CD4-positive, alpha-beta T cell treated with Interleukin-4 for 4 hours (primary cell): Measurements from ENCODE around the gene POTEJ.
"Not testable (repeated sequence)": the region's sequence is repeated elsewhere in the genome, so short reads cannot be mapped to it uniquely, and the experiment has no call there.

Experiments used
- DNase-seq: peaks from one replicate; pipeline ENCODE4 v3.0.0-alpha.2; 2020

The POTEJ gene

DNA sequence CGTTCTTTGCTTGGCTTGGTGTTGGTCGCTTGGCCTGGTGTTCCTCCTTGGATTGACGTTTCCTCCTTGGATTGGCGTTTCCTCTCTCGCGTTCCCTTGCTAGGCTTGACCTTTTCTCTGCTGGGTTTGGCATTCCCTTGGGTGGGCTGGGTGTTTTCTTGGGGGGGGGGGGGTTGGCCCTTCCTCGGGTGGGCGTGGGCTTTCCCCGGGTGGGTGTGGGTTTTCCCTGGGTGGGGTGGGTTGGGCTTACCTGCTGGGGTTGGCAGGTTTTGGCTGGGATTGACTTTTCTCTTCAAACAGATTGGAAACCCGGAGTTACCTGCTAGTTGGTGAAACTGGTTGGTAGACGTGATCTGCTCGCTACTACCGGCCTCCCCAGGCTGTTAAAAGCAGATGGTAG lies at the start of gene POTEJ:
TSS of gene POTEJ (plus strand) at position 301 of the 400 bp plus-strand sequence. CDS start at position 394, 93 bp downstream.
- DNase-seq, result not testable (repeated sequence)

GRCh38 chr2:130566165-130566564 lies 45.1 kb upstream of the POTEJ start:
- DNase-seq, result not testable (repeated sequence)

DNA sequence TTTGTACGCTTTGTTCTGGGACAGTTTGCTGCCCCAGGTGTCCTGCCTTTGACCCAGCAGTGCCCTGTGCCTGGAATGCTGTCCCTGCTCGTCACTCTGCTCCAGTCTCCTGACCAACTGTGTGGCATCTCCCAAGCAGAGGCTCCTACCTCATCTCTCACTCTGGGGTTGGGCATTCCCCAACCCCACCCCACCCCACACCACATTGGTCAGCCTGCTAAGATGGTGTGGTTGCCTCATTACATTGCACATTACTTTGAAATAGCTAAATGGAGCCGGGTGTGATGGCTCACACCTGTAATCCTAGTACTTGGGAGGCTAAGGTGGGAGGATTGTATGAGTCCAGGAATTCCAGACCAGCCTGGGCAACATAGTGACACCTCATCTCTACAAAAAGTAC lies 39.3 kb upstream of the POTEJ start:
- DNase-seq, result not testable (repeated sequence)

- not testable (repeated sequence) for DNase-seq
Measured at GRCh38 chr2:130574230-130574629, 37.0 kb upstream of the POTEJ start.

GRCh38 chr2:130576209-130576784 lies 34.9 kb upstream of the POTEJ start:
- DNase-seq, result not testable (repeated sequence)

DNA sequence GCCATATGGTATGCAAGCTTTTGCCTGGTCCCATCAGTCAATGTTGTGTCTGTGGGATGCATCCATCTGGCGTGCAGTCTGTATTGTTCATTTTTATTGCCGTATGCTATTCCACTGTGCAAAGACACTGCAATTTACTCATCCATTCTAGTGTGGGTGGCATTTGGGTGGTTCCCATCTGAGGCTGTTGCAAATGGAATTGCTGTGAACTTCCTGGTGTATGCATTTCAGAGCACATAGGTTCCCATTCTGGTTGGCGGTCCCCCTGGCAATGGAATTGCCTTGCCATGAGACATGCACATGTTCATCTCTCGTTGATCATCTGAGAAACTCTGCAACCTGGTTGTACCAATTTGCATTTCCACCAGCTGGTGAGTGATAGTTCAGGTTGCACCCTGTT lies 33.7 kb upstream of the POTEJ start:
- not testable (repeated sequence) for DNase-seq

GRCh38 chr2:130579121-130579520 lies 32.1 kb upstream of the POTEJ start:
- not testable (repeated sequence) for DNase-seq

GRCh38 chr2:130581491-130581890 lies 29.7 kb upstream of the POTEJ start:
- DNase-seq, result not testable (repeated sequence)

DNA sequence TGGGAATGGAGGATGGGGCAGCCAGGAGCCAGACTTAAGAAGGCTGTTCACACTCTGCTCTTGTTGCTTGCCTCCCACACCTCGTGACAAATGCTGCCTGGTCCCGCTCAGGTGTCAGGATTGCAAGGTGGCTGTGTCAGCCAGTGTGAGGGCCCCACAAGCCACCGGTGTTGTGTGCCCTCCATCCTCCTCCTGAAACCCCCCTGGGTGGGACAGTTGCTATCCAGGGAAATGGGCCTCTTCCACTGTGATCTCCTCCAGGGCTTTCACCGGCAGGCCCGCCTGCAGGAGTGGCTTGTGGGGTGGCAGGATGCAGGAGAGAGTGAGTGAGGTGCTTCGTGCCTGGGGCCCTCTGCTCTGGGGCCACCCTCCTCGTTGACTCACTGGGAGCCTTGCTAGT lies 28.3 kb upstream of the POTEJ start:
- DNase-seq, result not testable (repeated sequence)

GRCh38 chr2:130583582-130583981 lies 27.7 kb upstream of the POTEJ start:
- not testable (repeated sequence) for DNase-seq

GRCh38 chr2:130584726-130585125 lies 26.5 kb upstream of the POTEJ start:
- not testable (repeated sequence) for DNase-seq

DNA sequence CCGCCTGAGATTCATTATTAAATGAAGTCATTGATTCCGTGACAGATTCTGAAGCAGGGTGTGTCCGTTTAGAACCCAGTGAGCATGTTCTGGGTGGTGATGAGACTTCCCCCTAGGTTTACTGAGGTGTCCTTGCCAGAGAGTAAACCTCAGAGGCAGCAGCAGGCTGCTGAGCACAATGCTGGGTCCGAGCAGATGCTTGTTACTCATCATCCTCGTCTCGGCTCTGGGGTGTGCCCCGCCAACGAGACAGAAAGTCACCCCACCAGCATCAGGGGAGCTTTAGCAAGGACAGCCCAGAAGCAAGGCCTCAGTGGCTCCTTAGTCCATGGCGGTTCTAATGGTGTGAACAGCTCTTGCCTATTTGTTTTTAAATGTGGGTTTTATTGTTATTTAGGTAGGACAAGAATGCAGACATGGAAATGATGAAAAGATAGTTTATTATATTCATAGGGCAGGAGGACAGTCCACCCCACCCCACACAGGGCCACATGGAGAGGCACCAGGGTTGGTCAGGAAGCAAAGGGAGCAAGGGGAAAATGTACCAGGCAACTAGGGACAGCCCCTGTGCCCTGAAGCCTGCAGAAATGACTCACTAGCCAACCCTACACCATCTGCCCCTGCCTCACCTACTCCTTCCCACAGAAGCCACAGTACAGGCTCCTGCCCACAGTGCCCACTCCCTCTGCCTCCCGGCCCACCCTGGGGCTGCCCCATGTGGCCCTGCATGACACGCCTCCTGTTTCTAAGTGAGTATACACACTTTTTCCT lies 22.4 kb upstream of the POTEJ start:
- not testable (repeated sequence) for DNase-seq

DNA sequence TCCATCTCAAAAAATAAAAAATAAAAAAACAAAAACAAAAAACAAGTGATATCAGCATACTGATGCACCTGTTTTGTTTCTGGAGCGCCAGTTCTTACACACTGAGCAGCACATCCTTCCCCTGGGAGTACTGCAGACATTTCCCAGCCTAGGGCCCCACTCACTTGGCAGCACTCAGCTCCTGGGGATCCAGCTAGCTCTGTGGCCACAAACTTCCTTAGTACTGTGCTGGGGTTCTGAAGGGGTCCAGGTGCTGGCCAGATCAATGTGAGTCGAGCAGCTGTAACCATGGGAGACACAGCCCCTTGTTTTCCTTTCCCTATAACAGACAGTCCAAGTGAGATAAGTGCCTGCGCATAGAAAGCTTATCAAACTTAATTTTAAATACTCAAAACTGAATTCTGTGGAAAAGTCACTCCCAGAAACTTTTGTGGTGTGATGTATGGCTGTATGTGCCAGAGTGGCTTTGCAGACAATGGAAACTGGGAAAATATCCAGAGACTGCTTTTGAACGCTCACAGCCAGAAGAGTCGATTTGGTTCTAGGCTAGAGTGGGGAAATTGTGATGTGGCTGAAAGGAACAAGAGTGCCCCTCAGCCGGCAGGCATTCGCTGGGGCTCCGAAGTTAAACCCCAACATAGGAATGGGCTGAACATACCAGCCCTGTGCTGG lies 20.9 kb upstream of the POTEJ start:
- DNase-seq, result not testable (repeated sequence)

DNA sequence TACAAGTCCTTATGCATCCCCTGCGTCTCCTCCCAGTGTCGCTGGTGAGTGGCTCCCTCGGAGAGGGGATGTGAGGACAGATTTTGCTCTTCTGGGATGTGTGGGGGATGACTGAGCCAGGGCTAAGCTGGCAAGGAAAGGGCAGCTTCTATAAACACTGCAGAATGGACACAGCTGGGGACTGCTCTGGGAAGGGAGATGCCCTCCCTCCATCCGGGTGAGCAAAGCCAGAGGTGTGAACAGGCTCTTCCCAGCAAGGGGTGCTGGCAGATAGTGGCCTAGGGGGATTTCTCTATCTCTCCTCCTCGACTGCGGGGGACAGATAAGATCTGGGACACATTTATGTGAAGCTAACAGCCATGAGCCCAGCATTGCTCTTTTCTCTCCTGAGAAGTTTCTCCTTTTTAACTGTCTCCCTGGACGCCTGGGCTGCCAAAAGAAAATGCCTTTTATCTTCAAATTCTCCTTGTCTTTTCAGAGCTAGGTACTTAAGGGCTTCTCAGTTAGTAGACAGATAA lies 20.3 kb upstream of the POTEJ start:
- DNase-seq, result not testable (repeated sequence)

DNA sequence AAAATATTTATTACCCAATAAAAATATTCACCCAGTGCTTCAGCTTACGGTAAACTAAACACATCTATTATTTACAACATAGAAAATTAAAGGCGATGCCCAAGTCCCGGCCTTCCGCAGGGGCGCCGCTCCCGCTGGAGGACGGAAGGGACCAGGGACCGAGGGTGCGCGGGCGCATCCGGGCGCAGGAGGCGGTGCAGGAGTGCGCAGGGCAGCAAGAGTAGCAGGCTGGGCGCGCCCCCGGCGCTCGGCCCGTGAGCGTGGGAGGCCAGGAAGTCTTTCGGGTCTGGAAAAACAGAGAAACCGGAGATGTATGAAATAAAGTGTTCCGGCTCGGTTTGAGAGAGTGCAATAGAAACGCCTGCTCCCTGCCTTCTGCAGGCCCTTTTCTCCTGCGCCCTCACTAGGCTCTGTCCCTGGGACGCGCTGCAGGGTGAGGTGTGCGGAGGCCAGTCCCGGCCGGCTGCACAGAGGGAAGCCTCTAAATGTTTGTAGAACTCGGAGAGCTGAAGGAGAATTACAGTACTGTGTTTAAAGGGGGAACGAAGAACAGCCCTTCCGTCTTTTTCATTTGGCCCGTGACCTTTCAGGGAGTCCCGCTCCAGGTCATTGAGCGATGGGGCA lies 18.3 kb upstream of the POTEJ start:
- not testable (repeated sequence) for DNase-seq

DNA sequence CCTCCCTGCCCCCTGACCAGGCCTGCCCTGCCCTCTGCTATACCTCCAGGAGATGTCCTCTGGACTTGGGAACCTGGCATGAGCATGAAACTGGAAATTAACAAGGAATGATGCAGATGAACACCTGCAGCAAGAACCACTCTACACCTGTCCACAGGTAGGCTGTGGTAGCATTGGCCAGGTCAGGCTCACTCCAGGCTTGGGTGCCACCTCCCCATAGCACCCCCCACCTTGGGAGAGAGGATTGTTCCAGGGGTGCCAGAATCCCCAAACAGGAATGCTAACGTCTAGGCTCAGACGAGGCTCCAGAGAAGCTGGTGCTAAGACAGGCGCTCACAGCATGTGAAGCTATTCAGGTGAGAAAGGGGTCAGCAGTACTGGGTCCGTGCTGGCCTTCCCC lies 17.2 kb upstream of the POTEJ start:
- not testable (repeated sequence) for DNase-seq

DNA sequence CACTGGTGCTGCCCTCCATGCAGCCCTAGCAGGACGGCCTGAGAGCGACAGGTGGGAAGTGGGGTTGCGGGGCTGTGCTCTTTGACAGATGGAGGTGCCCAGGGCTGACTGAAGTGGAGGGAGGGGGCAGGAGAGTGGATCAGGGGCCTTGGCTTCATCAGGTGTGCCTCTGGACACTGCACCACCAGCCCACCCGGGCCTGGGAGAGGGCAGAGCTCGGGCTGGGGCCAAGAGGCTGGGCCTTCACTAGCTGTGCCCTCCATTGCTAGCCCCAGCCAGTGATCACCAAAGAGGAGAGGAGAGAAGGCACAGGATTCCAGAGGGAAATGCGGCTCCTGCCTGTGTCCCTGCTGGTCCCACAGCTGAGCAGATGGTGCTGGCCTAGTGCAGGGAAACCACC lies 14.5 kb upstream of the POTEJ start:
- not testable (repeated sequence) for DNase-seq

- not testable (repeated sequence) for DNase-seq
Measured at GRCh38 chr2:130597994-130598393, 13.2 kb upstream of the POTEJ start.

DNA sequence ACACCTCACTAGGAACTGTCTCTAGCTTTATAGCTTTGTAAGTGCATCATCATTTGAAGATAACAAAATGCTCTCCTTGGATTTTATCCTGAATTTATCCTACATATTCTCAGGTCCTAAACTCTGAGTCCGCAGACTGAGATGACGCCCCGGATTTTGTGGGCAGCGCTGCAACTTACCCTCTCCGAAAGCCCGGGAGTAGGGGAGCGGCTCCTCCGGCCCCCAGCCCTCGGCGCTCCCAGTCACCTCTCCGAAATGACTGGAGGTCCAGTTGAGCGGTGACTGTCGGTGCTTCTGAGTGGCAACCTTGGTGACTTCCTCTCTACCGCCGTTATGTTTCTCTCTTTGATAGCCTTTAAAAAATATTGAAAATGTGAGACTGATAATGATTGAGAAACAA lies 12.8 kb upstream of the POTEJ start:
- DNase-seq, result not testable (repeated sequence)

DNA sequence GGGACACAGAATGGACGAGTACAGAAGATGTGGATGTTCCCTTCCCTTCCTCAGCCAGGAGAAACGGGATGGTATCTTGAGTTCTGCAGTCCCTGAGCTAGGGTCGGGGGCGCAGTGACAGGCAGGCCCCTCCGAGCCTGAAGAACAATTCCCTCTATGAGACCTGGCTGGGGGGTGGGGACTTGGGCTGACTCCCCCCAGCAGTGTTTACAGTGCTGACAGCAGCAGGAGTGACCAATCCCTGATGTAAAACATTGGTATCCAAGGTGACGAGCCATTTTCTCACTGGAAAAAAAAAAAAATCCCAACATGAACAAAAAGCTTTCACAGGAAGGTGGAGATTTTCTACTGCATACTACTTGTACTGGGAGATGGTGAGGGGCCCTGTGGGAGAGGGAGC lies 11.8 kb upstream of the POTEJ start, which contains the start of gene CFC1:
TSS of gene CFC1 (minus strand) at position 183 of the 400 bp plus-strand sequence. CDS start 288 bp downstream, outside the sequence.
- not testable (repeated sequence) for DNase-seq

- DNase-seq, result not testable (repeated sequence)
Measured at GRCh38 chr2:130599926-130600325, 11.3 kb upstream of the POTEJ start.

- DNase-seq, result not testable (repeated sequence)
Measured at GRCh38 chr2:130601648-130602302, 9.5 kb upstream of the POTEJ start.
